GM12873 (cell line): ENCODE results near the gene LTBR.
A peak's percentile ranks its signal among the peaks of the same experiment; 100 is the strongest.

Experiments used
- CTCF ChIP-seq: IDR thresholded peaks from 2 replicates; pipeline ENCODE4 v1.5.1; 2012; ENCODE audit warnings: low read depth, mild to moderate bottlenecking, moderate library complexity, low read length, control low read depth; ENCODE audit not compliant: insufficient read depth; ENCODE audit errors: missing control alignments

The LTBR gene

GRCh38 chr12:6420364-6420763 lies 36.4 kb downstream of the LTBR start:
- TF ChIP-seq CTCF, result no peak

- peak; percentile 85 for TF ChIP-seq CTCF
These were observed 39.5 kb downstream of the LTBR start for GRCh38 chr12:6423267-6424007.

- no peak for TF ChIP-seq CTCF
These were observed 40.0 kb downstream of the LTBR start for GRCh38 chr12:6424008-6424347.

- no peak for TF ChIP-seq CTCF
These were observed 40.9 kb downstream of the LTBR start for GRCh38 chr12:6424866-6425265.

GRCh38 chr12:6425590-6426531 lies 41.9 kb downstream of the LTBR start:
- no peak for TF ChIP-seq CTCF

GRCh38 chr12:6426882-6427671 lies 43.1 kb downstream of the LTBR start:
- TF ChIP-seq CTCF, result no peak

- TF ChIP-seq CTCF, result no peak
These were observed 44.4 kb downstream of the LTBR start for GRCh38 chr12:6428326-6428725.
